ENCODE measurements around the gene KCNT1. TPM values are rescaled to one million over a fixed set of nuclear protein-coding genes. Genes with fewer than 3 reads are reported as not detected.

Gene KCNT1
- total RNA-seq, 1 experiment from 2014 or later, result 0.68 TPM

DNA sequence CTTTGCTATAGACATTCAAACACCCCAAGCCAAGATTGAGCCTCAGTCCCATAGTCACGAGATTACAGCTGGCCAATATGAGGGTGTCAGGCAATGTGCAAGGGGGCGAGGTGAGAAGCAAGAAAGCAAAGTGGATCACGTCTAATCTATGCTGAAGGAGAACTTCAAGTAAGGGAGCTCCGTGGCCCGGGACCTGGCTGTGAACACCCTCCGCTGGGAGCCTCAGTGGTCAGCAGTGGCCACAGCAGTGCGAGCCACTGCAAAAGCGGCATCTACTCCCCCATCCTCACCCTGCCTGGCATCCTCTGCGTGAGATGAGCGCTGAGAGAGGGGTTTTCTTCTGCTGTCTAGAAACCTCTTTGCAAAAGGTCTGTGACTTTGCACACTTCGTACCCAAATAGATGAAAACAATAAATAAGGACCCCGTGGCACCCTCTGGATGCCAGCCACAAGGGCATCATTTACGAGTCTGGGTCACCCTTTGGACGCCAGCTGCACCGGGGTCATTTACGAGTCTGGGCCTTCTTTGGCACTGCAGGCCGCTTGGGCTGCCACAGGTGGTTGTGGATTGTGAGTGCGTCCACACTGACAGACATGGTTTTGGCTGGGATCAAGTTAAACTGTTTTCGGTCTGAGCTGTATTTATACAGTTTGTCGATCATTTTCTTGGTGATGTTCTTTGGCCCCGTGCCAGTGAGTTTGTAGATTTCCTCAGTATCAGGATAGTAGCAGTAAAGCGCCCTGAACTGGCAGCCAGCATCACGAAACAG, 109.0 kb downstream of the KCNT1 start:
- no peaks in the 10 kb centered on the region for H3K79me1 ChIP-seq (ENCODE audit: insufficient read depth, low read depth, low read length, poor library complexity, severe bottlenecking)
- H3K27ac Mint-ChIP-seq, result no peak overlapping the region
- no peak overlapping the region for H2BK120ac ChIP-seq (ENCODE audit: low read depth, low read length, poor library complexity, severe bottlenecking)
- no peak overlapping the region for H2BK20ac ChIP-seq (ENCODE audit: low read depth, low read length, poor library complexity, severe bottlenecking)
- H3K14ac ChIP-seq (ENCODE audit: insufficient read depth, low read length), result no peak overlapping the region
- WGBS (ENCODE audit: extremely low coverage, insufficient read length, low lambda C conversion rate), result no CpG with 5 or more reads among the region's 23 CpGs
- no peak overlapping the region for H3K56ac ChIP-seq (ENCODE audit: insufficient read length, low read depth, low read length)
- no peaks in the 10 kb centered on the region; the same call in 1 of the 2 replicates for H3K27me3 Mint-ChIP-seq (ENCODE audit: low read depth)
- no peak overlapping the region for H4K91ac ChIP-seq (ENCODE audit: insufficient read length, low read depth, low read length)
- H4K5ac ChIP-seq (ENCODE audit: insufficient read length, low read depth, low read length), result no peak overlapping the region
- H3K18ac ChIP-seq (ENCODE audit: insufficient read length, low read depth, low read length), result no peak overlapping the region
- no peak overlapping the region for H3K4me3 Mint-ChIP-seq
- H2AK5ac ChIP-seq (ENCODE audit: insufficient read length, low read length), result no peak overlapping the region
- peaks cover under 1% of the 10 kb centered on the region in 2 experiments; a peak in 2 of 4 replicates for H3K4me1 Mint-ChIP-seq
- no peaks in the 10 kb centered on the region for H3K79me2 ChIP-seq (ENCODE audit: insufficient read depth, low read length)
- H3K4me1 ChIP-seq (ENCODE audit: insufficient read depth, low read length), result no peaks in the 10 kb centered on the region
- no peak overlapping the region for H2AFZ ChIP-seq (ENCODE audit: low read length)
- no peak overlapping the region for H3T11ph ChIP-seq (ENCODE audit: low read length)
- H2BK12ac ChIP-seq (ENCODE audit: insufficient read length, low read depth, low read length), result no peak overlapping the region
- H4K20me1 ChIP-seq (ENCODE audit: control insufficient read depth, insufficient read depth, insufficient read length), result no peaks in the 10 kb centered on the region
- no peak overlapping the region for H2BK15ac ChIP-seq (ENCODE audit: low read depth, low read length)
- no peak for DNase-seq
- H2BK5ac ChIP-seq (ENCODE audit: insufficient read length, low read length), result no peak overlapping the region
- H3K9me3 Mint-ChIP-seq, result no peaks in the 10 kb centered on the region
- no peak overlapping the region for H3K4me2 ChIP-seq (ENCODE audit: insufficient read depth, insufficient read length, low read length)
- no peak overlapping the region for H4K8ac ChIP-seq (replicated peaks; ENCODE audit: insufficient read length, low read depth, low read length)
- H3K9me3 ChIP-seq (ENCODE audit: control insufficient read depth, low read depth, low read length), result no peaks in the 10 kb centered on the region
- no peak overlapping the region for H3K23ac ChIP-seq (ENCODE audit: insufficient read length, low read depth, low read length)
- H3K23me2 ChIP-seq (ENCODE audit: insufficient read length, low read depth, low read length, poor library complexity, severe bottlenecking), result no peaks in the 10 kb centered on the region
- H3K36me3 Mint-ChIP-seq (ENCODE audit: insufficient read depth in 1 of 3, low read depth in 3 of 3), result peaks cover 38 to 67% (median 62%) of the 10 kb centered on the region in 3 experiments; a peak in 6 of 7 replicates
- no peaks in the 10 kb centered on the region for H3K27me3 ChIP-seq (ENCODE audit: insufficient read depth, low read length)
- H3K4ac ChIP-seq (ENCODE audit: low read depth, low read length), result no peak overlapping the region
- TF ChIP-seq, protein P1, sequence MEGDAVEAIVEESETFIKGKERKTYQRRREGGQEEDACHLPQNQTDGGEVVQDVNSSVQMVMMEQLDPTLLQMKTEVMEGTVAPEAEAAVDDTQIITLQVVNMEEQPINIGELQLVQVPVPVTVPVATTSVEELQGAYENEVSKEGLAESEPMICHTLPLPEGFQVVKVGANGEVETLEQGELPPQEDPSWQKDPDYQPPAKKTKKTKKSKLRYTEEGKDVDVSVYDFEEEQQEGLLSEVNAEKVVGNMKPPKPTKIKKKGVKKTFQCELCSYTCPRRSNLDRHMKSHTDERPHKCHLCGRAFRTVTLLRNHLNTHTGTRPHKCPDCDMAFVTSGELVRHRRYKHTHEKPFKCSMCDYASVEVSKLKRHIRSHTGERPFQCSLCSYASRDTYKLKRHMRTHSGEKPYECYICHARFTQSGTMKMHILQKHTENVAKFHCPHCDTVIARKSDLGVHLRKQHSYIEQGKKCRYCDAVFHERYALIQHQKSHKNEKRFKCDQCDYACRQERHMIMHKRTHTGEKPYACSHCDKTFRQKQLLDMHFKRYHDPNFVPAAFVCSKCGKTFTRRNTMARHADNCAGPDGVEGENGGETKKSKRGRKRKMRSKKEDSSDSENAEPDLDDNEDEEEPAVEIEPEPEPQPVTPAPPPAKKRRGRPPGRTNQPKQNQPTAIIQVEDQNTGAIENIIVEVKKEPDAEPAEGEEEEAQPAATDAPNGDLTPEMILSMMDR (conservative IDR thresholded peaks at IDR 0.05), result no peak
- H3K27ac ChIP-seq (ENCODE audit: insufficient read length, low read depth, low read length), result no peak overlapping the region
- no peak overlapping the region for H3K9ac ChIP-seq (ENCODE audit: extremely low read depth, insufficient read length, low read length)
